Measurements from ENCODE around the gene AKR7A2. TPM values are rescaled to one million over a fixed set of nuclear protein-coding genes. Genes with fewer than 3 reads are reported as not detected.

AKR7A2 gene
- total RNA-seq, 1 donor from 2014 or later, result 34.1 TPM

DNA sequence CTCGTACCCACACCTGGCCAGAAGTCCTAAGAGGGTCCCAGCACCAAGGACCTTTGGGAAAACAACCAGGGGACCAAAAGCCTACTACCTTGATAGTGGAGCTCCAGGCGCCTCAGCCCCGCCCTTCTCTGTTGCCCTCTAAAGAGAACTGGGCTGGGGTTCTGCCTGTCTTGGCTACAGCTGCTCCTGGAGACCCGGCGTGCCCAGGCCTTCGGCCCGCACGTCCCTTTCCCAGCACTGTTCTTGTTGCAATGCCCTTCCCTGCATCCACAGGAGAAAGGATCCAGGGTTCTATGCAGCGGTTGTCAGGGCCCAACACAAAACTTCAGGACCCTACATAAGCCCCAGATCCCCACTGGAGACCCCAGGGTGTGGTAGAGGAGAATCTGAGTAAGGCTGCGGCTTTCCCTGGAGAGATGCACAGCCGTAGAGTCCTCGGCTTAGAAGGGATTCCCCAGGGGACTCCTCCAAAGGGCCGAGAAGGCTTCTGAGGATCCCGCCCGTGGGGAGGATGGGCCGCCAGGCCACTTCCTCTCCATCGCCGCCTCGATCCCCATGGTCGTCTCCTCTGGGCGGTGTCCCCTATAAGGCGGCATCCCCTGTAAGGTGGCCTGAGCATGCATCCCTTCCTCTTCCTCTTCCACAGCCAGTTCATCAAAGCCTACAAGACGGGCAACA, 12.2 kb upstream of the AKR7A2 start:
- TF ChIP-seq CTCF (IDR thresholded peaks at IDR 0.05; ENCODE audit: unreplicated experiment), result no peak
- H3K27ac Mint-ChIP-seq (ENCODE audit: unreplicated experiment), result no peak overlapping the region
- peaks cover 24% of the 10 kb centered on the region for H3K36me3 Mint-ChIP-seq (ENCODE audit: low read depth, unreplicated experiment)
- no peaks in the 10 kb centered on the region for H3K4me1 Mint-ChIP-seq (ENCODE audit: unreplicated experiment)
- peaks cover 6% of the 10 kb centered on the region for H3K27me3 Mint-ChIP-seq (ENCODE audit: unreplicated experiment)
- DNase-seq (ENCODE audit: low spot score), result no peak
- no peak overlapping the region for H3K4me3 Mint-ChIP-seq (ENCODE audit: unreplicated experiment)
- H3K9me3 Mint-ChIP-seq (ENCODE audit: unreplicated experiment), result no peaks in the 10 kb centered on the region

DNA sequence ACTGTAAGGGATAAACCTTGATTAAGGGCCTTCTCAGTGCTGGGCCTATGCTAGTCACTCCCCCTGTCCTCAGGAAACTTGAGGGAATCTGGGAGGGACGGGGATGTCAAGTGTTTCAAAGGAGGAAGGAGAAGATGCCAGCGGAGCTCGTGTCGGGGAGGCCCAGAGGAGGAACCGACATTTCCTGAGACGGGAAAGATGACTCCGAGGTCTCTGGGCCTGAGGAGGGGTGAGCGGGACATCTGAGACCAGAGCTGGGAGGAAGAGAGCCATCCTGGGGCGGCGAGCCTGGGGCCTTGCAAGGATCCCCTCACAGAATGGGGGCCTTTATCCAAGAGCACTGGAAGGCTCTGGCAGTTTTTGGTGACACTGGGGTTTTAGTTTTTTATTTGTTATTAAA, 10.5 kb upstream of the AKR7A2 start:
- Mint-ChIP-seq H3K9me3 (ENCODE audit: unreplicated experiment) (no peaks in the 10 kb centered on the region), H3K4me1 (ENCODE audit: unreplicated experiment) (no peaks in the 10 kb centered on the region), H3K36me3 (ENCODE audit: low read depth, unreplicated experiment) (peaks cover 29% of the 10 kb centered on the region), H3K27ac (ENCODE audit: unreplicated experiment) (no peak overlapping the region), H3K27me3 (ENCODE audit: unreplicated experiment) (peaks cover 8% of the 10 kb centered on the region), H3K4me3 (ENCODE audit: unreplicated experiment) (no peak overlapping the region)
- DNase-seq (ENCODE audit: low spot score), result no peak
- TF ChIP-seq CTCF (IDR thresholded peaks at IDR 0.05; ENCODE audit: unreplicated experiment), result no peak

DNA sequence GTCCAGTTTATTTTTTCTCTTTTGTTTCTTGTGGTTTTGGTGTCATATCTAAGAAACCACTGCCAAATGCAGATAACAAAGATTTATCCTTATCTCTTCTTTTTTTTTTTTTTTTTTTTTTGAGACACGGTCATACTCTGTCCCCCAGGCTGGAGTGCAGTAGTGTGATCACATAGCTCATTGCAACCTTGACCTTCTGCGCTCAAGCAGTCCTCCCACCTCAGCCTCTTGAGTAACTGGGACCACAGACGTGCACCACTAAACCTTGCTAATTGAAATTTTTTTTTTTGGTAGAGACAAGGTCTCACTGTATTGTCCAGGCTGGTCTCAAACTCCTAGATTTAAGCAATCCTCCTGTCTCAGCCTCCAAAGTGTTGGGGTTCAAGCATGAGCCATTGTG, 9.1 kb upstream of the AKR7A2 start:
- Mint-ChIP-seq H3K27me3 (ENCODE audit: unreplicated experiment) (peaks cover 7% of the 10 kb centered on the region), H3K4me1 (ENCODE audit: unreplicated experiment) (peaks cover 7% of the 10 kb centered on the region), H3K9me3 (ENCODE audit: unreplicated experiment) (no peaks in the 10 kb centered on the region), H3K27ac (ENCODE audit: unreplicated experiment) (no peak overlapping the region), H3K4me3 (ENCODE audit: unreplicated experiment) (no peak overlapping the region), H3K36me3 (ENCODE audit: low read depth, unreplicated experiment) (peaks cover 29% of the 10 kb centered on the region)
- no peak for TF ChIP-seq CTCF (IDR thresholded peaks at IDR 0.05; ENCODE audit: unreplicated experiment)
- DNase-seq (ENCODE audit: low spot score), result no peak

- Mint-ChIP-seq H3K4me1 (ENCODE audit: unreplicated experiment) (peaks cover 13% of the 10 kb centered on the region), H3K9me3 (ENCODE audit: unreplicated experiment) (no peaks in the 10 kb centered on the region), H3K4me3 (ENCODE audit: unreplicated experiment) (peak overlapping the region; percentile 67), H3K27me3 (ENCODE audit: unreplicated experiment) (peaks cover 5% of the 10 kb centered on the region), H3K27ac (ENCODE audit: unreplicated experiment) (no peak overlapping the region), H3K36me3 (ENCODE audit: low read depth, unreplicated experiment) (peaks cover 29% of the 10 kb centered on the region)
- DNase-seq (ENCODE audit: low spot score), result no peak
- no peak for TF ChIP-seq CTCF (IDR thresholded peaks at IDR 0.05; ENCODE audit: unreplicated experiment)
Observed at GRCh38 chr1:19319196-19319595, 7.3 kb upstream of the AKR7A2 start.

- TF ChIP-seq CTCF (IDR thresholded peaks at IDR 0.05; ENCODE audit: unreplicated experiment), result no peak
- H3K9me3 Mint-ChIP-seq (ENCODE audit: unreplicated experiment), result no peaks in the 10 kb centered on the region
- H3K4me3 Mint-ChIP-seq (ENCODE audit: unreplicated experiment), result no peak overlapping the region
- H3K4me1 Mint-ChIP-seq (ENCODE audit: unreplicated experiment), result peaks cover 23% of the 10 kb centered on the region
- peaks cover 8% of the 10 kb centered on the region for H3K27me3 Mint-ChIP-seq (ENCODE audit: unreplicated experiment)
- DNase-seq (ENCODE audit: low spot score), result no peak
- H3K27ac Mint-ChIP-seq (ENCODE audit: unreplicated experiment), result no peak overlapping the region
- peaks cover 23% of the 10 kb centered on the region for H3K36me3 Mint-ChIP-seq (ENCODE audit: low read depth, unreplicated experiment)
Observed at GRCh38 chr1:19317126-19317910, 5.4 kb upstream of the AKR7A2 start.

Data from endothelial cell (in vitro differentiated cells).